IPS DF 4.7 (cell line): Measurements from ENCODE around the gene TCN2.
A peak's percentile ranks its signal among the peaks of the same experiment; 100 is the strongest.
"Not testable (repeated sequence)": the region's sequence is repeated elsewhere in the genome, so short reads cannot be mapped to it uniquely, and the experiment has no call there.

Experiments used
- DNase-seq: peaks from one replicate; pipeline ENCODE4 v3.0.0-alpha.2; 2013; ENCODE audit warnings: low spot score; ENCODE audit errors: extremely low read depth

The TCN2 gene

DNA sequence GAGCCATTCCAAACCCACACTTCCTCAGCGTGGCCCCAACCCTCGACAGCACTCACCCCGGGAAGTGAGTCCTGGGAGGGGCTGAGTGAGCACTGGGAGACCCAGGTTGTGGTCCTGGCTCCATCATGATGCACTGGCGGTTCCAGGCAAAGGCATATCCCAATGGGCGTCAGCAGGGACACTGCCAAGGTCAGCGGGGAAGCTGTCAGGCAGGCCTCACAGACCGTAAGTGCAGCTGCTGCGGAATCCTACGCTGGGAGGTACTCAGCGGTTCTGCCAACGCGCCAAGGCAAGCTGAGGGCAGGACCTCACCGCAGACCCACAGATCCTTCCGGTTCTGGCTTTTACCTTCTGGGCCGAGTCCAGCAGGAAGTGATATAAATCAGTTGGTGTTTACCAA, 31.1 kb upstream of the TCN2 start:
- no peak for DNase-seq

DNA sequence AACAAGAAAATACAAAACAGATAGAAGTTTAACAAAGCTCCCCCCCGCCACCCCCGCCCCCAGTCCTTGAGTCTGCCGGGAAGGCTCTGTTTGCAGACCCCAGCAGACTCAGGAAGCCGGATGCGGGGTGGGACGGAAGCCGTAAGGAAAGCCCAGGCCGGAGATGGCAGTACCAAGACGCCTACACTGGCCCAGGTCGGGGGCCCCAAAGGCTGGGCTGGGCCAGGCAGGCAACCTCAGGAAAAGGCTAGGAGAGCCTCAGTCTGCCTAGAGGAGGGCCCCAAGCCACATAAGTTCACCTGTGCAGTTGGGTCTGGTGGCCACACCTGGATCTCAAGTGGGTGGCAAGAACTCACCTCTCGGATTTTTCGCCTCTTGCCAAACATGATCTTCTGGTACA, 28.5 kb upstream of the TCN2 start:
- no peak for DNase-seq

DNA sequence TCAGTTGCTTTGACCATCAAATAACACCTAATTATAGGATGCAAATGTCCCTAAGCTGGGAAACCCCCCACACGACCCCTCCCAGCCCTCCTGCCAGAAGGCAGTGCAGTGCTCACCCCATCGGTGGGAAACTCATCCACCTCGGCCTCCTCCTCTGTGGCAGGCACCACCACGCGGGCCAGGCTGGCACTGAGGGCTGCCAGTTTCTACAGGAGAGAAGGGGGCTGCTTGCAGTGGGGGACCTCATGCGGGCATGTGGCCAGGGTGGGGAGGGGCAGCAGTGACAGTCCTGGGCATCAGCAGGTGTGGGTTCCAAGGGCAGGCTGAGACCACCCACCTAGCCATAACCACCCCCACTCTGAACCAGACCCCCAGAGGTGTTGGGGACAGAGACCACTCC, 26.1 kb upstream of the TCN2 start:
- no peak for DNase-seq

DNA sequence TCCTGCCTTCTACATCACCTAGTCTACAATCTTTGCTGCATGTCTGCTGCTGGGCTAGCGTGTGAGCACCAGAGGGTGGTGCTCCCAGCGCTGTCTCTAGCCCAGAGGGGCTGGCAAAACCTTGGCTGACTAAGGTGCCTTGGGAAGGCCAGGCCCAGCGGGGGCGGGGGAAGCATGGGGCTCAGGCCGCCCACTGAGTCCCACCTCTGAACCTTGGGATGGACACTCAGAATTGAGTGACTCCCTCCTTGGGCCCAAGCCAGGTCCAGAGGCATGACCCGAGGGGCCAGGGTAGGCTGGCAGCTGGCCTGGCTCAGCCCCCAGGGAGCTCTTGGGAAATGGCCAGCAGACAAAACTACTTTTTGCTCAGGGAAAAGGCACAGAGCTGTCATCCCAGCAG, 24.9 kb upstream of the TCN2 start:
- no peak for DNase-seq

DNA sequence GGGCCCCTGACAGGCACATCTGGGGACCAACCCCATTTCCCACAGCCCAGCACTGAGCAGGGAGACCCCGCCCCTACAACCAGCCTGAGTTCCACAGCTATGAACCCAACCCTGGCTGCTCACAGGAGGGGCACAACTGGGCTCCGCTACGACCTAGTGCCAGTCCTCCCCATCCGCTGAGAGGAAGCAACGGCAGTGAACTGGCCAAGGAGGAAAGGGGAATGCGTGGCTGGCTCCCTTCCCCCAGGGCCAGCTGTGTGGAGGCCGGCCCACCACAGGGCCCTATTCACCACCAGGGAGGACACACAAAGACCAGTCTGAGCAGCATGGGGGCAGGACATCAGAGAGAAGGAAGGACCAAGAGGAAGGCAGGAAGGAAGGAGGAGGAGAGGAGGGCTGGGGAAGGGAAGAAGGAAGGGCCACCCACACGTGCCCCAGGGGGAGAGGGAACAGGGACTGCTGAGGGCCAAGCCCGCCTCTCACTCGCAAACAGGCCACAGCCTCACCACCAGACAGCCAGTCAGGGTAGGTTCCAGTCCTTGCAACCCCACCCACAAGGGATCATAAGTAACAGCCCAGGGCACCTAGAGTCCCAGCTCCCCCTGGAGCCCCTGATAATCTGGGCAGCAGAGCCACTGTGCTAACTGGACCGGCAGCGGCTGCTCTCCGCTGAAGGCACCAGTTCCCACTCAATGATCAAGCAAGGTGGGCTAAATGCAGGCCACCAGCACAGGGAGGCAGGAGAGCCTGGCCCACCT, 24.0 kb upstream of the TCN2 start:
- DNase-seq = no peak

DNA sequence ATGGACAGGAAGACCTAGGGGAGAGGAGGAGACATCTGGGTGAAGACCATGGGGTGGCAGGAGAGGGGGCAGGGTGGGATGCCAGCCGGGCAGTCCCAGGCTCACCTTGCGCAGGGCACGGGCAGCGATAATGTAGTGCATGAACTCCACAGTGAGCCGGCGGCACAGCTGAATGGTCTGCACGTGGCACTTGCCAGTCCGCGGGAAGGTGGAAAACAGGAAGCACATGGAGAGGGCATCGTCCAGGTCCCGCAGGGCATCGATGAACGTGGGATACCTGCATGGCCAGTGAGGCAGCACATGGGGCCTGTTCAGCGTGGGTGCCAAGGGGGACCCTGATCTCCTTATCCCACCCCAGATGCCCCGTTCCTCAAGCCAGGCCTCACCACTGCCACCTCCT, 22.5 kb upstream of the TCN2 start:
- DNase-seq = no peak

DNA sequence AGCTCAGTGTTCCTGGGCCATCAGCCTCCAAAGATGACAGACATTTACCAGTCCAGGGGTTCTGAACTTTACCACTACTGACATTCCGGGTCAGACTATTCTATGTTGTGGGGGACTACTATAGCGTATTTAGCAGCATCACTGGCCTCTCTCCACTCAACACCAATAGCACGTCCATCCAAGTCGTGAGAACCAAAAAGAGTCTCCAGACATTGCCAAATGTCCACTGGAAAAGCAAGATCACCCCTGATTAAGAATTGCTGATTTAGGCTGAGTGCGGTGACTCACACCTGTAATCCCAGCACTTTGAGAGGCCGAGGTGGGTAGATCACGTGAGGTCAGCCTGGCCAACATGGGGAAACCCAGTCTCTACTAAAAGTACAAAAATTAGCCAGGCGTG, 20.6 kb upstream of the TCN2 start:
- DNase-seq = no peak

DNA sequence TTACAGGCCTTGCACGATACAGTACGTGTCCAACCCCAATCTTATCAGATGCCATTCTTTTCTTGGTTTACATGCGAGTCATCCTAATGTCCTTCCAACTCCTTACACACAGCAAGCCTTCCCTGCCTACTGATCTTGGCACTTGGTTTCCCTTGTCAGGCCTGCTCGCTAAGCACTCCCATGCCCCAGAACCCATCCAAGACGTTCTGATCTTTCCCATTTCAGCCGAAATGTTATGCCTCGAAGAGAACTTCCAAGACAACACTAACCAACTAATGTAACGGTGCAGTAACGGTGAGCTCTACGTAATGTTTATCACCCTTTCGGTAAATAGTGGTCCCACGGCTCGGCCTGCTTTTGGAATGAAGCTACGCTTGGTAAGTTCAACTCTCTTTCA, 15.8 kb upstream of the TCN2 start:
- no peak for DNase-seq

DNA sequence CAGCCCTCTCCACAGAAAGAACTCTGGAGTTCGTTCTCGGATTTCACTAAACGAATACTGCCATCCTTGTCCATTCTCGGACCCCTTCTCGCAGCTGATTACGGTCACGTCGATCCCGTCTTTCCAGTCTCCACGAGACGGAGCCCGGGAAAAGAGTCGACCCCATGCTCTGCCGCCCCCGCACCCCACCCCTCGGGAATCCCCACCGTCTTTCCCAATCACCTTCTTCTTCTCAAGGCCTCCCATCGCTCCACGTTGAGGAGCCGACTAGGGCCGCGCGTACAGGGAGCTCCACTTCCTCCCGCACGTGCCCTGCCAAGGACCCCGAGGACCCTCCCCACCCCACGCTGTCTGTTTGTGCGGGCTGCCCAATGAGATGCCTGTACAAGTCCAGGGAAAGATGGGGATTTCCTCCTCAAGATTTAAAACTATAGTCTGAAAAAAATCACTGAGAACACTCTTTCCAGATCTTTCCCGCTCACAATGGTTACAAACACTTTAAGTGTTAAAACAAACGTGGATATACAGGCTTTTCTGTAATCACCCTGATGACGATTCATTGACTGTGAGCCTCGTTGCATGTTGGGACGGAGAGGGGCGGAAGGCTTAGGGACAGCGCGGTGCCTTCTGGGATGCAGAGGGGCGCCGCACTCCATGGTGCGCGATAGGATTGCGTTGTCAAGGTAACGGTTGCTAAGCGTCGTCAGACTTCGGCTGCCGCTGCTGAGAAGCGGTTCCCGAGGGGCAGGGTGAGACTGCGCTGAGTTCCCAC, 15.2 kb upstream of the TCN2 start, which contains the start of gene PES1:
TSS of gene PES1 (minus strand) at position 323 of the 772 bp plus-strand sequence. CDS start at position 246, 77 bp downstream.
- peak; percentile 98 for DNase-seq

DNA sequence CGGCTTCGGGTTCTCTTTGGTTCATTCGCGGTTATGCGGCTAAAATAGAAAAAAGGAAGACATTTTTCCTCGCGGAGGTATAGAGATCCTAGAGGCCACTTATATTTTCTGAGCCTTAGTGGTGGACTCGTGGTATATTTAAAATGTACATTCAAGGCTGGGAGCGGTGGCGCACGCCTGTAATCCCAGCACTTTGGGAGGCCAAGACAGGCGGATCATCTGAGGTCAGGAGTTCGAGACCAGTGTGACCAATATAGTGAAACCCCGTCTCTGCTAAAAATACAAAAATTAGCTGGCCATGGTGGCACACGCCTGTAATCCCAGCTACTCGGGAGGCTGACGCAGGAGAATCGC, 14.6 kb upstream of the TCN2 start:
- not testable (repeated sequence) for DNase-seq

DNA sequence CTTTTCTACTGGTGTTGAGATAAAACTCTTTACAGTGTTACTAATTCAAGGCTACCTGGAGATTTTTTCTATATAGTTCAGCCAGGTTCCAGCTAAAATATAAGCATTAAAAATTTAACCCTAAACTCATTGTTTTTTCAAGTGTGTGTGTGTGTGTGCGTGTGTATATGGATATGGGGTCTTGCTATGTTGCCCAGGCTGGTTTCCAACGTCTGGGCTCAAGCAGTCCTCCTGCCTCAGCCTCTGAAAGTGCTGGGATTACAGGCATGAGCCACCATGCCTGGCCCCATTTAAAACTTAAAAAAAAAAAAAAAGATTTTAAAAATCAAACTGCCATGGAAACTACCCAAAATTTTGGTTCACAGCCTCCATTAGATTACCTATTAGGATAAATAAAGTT, 10.8 kb upstream of the TCN2 start:
- DNase-seq = no peak

DNA sequence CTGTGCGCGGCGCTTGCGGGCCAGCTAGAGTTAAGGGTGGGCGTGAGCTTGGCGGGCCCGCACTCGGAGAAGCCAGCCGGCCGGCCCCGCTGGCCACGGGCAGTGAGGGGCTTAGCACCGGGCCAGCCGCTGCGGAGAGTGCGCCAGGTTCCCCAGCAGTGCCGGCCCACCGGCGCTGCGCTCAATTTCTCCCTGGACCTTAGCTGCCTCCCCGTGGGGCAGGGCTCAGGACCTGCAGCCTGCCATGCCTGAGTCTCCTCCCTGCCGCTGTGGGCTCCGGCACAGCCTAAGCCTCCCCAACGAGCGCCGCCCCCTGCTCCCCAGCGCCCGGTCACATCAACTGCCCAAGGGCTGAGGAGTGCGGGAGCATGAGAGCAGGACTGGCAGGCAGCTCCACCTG, 10.1 kb upstream of the TCN2 start:
- DNase-seq = no peak

DNA sequence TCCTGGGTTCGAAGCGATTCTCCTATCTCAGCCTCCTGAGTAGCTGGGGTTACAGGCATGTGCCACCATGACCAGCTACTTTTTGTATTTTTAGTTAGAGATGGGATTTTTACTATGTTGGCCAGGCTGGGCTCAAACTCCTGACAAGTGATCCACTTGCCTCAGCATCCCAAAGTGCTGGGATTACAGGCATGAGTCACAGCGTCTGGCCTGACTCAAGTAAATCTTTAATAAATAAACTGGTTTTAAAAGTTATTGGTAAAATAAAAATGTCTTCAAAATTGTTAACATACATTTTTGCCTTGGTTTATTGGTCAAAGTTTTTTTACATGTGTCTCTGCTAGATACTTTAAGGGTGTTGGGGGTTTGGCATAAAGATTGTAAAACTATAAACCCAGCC, 8.0 kb upstream of the TCN2 start:
- DNase-seq = no peak

DNA sequence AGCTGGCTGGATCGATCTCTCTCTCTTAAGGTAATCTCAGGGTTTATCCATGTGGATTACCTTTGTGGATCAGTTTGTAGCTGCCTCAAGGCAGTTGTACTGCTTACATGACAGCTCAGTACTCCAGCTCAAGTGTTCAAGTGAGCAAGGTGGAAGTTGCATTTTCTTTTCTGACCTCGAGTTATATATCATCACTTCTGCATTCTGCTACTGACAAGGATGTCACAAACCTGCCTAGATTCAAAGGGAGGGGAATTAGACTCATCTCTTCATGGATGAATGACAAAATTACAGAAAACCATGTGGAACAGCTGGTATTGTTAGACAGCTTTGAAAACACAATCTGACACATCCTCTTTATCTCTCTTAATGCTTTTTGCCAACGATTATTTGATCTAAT, 6.1 kb upstream of the TCN2 start:
- DNase-seq = no peak

DNA sequence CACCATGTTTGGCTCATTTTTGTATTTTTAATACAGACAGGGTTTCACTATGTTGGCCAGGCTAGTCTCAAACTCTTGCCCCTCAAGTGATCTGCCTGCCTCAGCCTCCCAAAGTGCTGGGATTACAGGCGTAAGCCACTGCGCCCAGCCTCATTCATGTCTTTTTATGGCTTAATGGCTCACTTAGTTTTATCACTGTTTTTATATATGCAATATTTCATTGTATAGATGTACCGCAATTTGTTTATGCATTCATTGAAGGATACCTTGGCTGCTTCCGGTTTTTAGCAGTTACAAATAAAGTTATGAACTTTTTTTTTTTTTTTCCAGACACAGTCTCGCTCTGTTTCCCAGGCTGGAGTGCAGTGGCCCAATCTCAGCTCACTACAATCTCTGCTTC, 5.5 kb upstream of the TCN2 start:
- no peak for DNase-seq

DNA sequence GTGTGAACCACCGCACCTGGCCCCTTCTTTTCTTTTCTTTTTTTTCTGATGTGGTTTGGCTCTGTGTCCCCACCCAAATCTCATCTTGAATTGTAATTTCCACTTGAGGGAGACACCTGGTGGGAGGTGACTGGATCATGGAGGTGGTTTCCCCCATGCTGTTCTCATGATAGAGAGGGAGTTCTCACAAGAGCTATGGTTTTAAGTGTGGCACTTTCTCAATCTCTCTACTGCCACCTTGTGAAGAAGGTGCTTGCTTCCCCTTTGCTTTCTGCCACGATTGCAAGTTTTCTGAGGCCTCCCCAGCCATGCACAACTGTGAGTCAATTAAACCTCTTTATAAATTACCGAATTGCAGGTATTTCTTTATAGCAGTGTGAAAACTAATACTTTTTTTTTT, 4.9 kb upstream of the TCN2 start:
- no peak for DNase-seq

DNA sequence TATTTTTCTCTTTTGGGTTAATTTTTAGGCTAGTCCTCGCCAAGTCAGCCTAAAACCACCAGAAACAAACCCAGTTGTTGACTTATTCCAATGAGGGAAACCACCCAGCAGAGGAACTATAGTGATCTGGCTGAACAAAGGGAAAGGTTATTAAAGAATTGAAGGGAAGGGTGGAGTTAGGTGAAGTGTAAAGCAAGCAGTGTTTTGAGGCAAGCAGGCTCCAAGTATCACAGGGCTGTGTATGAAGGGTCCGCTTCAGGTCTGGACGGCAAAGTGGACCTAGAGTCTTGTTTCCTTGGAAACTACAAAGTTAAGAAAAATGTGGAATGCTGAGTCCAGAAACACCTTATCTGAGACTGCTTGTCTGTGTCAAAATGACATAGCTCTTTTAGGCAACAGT, 3.2 kb upstream of the TCN2 start:
- no peak for DNase-seq

DNA sequence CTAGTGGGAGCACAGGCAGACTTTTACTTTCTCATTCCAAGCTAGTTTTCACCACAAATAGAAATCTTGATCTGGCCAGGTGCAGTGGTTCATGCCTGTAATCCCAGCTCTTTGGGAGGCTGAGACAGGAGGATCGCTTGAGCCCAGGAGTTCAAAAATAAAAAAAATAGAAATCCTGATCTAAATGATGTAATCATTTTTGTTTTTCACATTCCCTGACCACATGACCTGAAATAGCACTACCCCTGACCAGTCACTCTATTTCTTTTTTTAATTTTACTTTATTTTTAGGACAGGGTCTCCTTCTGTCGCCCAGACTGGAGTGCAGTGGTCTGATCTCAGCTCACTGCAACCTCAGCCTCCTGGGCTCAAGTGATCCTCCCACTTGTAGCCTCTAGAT, 2.3 kb upstream of the TCN2 start:
- DNase-seq = no peak

DNA sequence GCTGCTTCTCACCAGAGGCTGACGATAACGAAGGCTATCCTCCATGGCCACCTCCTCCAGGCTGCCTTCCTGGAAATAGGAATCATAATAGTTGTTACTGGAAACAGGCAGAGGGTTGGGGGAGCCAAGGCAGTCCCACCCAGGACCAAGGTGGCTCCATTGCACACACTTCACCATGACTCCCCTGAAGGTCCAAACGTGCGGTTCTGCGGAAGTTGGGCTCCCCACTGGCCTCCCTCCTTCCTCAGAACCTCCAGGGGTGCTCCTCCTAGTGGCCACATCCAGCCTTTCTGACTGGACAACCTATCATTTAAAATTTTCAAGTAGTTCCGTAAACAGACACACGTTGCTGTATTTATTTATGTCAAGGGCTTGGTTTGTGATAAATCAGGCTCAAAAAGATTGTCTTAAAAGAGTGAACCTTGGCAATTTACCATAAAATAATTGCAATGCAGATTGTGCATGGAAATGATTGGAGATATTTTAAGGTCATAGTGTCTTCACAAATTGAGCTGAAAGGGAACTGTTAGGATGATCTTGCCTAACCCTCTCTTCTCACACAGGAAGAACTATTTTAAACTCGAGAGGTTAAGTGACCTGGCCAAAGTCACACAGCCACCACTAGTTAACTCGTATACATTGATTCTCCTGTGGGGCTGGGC, 1.4 kb upstream of the TCN2 start:
- no peak for DNase-seq

DNA sequence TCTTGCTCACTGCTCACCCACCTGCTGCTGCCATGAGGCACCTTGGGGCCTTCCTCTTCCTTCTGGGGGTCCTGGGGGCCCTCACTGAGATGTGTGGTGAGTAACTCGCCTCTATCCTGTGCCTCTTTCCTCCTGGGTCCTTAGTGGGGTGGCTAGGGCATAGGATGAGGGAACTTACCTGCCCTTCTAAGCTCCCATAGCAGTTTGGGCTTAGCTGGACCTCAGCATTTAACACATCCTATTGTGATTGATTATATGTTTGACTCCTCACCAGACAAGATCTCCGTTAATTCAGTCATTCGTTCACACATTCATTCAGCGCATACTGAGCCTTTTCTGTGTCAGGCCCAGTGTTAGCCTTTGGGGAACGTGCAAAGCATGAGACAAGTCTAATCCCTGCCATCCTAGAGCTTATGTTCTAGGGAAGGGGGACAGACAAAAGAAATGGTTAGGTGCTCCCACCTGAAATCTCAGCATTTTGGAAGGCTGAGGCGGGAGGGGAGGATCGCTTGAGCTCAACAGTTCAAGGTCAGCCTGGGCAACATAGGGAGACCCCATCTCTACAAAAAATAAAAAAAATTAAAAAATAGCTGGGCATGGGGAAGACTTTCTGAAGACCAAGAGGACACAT, 441 bp downstream of the TCN2 start:
- no peak for DNase-seq

DNA sequence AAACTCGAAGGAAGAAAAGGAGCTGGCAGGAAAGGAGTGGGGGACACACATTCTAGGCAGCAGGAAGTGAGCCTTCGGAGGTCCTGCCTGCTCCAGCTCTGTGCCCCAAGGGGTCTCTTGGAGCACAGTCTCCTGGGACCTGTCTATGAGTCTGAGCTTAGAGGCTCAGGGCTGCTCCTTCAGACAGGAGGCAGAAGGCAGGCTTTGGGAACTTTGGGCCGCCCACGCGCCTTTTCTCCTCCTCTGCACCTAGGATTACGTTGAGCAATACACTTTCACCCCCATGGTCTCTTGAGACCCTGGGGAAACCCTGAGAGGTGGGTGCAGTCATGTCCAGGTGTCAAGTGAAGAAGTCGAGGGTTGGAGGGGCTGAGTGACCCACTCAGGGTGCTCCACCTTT, 965 bp downstream of the TCN2 start:
- no peak for DNase-seq
